GM21515 (cell line): ENCODE results near the gene PTPRK.

Experiments
- ATAC-seq: cut with Tn5 transposase; IDR thresholded peaks from one replicate; pipeline ENCODE4 v1.9.1; 2021; ENCODE audit not compliant: unreplicated experiment

Gene PTPRK

DNA sequence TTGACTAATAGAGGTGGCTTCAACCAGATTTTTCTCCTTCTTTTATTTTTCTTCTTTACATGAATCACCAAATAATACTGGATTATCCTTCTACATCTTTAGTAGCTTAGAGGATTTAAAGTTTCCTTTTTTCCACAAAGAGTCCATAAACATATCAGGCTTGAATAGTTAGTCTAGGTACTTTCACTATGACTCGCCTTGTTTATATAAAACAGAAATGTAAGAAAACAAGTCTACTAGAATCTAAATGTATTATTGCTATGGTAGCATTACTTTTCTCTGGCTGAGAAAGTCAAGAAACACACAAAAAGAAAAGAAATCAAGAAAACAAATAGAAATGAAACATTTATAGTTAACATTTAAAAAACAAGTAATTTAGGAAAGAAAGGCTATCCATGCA is 215.2 kb downstream of the PTPRK start:
- no peak for ATAC-seq

DNA sequence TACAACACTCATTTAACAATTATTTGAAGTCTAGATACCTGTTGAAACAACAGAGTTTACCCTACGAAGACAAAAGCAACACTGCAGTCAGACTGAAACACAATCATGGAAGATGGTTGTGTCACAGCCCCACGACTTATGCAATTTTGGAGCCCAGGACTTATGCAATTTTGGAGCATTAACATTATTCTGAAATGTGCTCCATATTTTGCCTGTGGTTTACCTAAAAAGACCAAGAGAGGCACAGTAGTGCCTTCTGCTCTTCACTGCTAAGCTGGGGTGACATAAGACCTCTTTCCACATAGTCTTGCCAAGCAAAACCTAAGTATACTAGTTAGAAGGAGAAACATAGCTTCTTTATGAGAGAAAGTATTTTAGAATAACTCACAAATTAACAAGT is 216.5 kb downstream of the PTPRK start:
- ATAC-seq: no peak

DNA sequence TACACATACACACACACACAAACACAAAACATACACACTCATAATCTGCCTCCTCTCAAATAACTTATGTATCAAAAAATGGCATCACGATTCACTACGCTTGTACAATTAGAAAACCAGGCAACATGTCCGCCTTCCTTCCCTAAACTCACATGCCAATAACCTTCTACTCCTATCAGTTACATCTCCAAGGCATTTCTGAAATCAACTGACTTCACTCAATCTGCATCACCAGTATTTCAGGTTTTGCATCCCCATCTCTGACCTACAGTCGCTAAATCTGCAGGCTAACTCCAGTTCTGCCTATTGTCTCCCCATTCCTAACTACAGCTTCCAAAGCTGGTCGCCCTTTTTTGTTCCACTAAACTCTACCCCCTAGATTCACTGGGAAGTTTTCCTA is 217.5 kb downstream of the PTPRK start:
- ATAC-seq: no peak

GRCh38 chr6:128295670-128296069 is 224.7 kb downstream of the PTPRK start:
- no peak for ATAC-seq

GRCh38 chr6:128290221-128290620 is 230.2 kb downstream of the PTPRK start:
- ATAC-seq: no peak

DNA sequence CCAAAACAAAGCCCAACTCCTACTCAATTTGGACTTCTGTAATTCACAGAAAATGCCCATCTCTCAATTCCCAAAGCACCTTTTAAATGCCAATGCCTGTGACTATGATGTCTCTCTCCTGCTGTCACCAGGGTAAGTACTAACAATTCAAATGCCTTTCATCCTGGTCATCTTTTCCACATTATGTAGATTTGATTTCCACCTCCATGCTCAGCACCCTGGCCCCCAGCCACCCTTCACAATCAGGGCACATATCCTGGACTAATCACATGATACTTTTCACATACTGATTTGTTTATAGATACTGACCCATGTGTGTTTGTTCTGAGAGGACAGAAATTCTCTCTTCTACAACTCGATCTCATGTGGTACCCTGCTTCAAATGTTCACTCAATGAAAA is 236.3 kb downstream of the PTPRK start:
- no peak for ATAC-seq

DNA sequence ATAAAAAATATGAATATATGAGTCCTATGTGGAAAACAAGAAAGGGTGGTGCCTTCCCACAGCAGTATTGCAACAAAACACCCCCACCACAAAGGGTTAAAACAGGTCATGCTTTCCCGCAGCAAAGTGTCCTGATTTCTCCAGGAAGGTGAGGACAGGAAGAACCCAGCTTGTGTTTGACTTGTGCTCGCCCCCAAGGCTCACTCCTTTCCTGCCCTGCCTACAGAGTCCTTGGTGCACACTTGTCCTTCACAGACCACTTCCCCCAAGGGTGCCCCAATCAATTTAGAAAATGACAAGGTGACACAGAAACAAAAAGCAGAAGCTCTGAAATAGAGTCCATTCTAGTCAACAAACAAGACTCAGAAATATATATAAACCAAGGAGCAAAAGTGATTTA is 237.4 kb downstream of the PTPRK start:
- no peak for ATAC-seq

DNA sequence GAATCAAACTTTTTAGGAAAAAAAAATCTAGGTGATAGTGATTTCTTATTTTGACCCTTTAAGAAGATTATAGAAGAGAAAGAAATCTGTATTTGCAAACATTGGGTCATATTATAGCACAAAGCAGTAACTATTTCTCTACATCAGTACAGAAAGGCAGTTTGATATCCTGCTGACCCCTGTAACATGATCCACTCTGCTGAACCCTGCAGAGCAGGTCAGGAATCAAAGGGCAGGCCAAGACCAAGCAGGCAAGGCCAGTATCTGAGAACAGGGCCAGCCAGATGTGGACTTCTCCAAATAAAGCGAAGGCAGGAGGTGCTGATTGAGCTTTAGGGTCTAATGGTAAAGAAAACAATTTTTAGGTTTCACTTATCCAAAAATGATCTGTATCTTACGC is 239.4 kb downstream of the PTPRK start:
- ATAC-seq: no peak

GRCh38 chr6:128280066-128280465 is 240.3 kb downstream of the PTPRK start:
- no peak for ATAC-seq

DNA sequence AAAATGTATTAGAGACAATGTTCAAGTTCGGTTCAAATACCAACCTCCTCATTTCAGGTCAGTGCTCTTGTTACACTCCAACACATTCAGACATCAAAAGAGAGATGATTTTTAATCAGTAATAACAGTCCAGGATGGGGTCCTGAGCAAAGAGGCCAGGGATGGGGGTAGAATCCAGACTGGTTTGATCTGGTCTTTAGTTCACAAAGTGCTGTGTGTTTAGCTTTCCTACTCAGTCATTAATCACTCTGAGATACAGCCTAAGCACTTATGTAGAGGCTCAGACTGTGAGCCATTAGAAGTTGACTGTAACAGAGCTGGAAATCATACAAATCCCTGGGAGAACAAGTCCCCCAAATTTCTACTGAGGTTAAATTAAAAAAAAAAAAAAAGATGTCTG is 241.6 kb downstream of the PTPRK start:
- ATAC-seq: no peak

GRCh38 chr6:128277379-128277778 is 243.0 kb downstream of the PTPRK start:
- no peak for ATAC-seq

DNA sequence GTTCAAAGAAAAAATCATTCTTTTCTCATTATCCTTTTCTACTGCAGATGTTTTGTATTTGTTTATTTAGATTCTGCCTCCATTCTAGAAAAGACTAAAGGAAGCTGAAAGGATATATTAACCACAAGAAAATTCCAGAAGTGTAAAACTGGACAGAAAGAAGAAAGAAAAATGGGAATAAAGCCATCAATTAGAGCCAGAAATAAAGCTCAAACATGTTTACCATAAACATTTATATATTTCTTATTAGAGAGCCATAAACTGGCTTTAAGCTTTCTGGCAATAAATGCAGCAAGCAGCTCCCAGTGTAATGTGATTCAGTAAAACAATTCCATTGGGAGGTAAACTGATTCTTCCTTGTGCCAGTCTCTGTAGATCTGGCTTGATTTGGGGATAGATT is 244.1 kb downstream of the PTPRK start:
- ATAC-seq: no peak

DNA sequence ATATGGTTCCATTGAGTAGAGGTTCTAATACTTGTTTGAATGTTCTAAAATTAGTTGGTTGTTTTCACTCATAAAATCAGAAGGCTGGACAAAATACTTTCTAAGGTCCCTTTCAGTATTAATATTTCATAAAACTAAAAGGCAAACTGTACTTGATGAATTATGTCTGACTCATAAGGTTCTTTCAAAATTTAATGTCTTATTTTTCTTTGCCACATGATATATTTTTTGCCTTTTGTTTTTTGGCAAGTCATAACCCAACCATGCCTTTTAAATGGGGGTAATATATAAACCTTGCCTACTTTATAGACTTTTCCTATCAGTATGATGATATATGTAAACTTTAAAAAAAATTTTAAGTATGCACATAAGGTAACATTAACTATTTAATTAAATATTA is 244.7 kb downstream of the PTPRK start:
- no peak for ATAC-seq

DNA sequence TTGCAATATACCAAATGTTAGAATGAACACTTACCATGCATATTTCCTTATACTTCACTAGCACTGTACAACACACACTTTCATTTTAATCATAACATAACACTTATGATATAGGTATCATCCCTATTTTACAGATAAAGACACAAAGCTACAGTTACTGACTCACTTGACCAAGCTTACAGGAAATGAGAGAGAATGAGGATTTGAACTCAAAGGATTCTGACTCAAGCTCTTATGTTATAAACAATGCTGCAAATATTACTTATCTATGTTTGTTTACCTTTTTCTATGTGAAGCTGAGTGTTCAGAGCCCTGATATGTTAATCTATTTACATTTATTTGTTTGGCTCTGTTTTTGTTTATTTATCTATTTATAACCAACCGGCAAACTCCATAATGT is 245.4 kb downstream of the PTPRK start:
- no peak for ATAC-seq

DNA sequence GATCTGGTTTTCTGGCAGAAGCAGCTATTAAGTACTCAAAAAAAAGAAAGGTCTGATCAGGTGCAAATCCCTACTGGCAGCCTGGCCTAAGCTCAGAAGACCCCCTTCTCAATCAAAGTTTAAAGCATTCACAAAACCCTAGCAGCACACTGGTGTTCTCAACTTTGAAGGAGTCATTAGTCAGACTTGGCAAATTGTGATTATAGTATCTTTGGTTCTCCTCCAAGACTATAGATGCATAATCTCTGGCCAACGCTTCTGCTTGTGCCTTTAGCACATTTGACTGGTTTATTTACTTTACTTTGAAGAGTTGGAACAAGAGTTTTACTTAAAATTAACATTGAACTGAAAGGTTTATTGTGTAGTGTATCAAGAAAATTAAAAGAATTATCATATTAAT is 248.9 kb downstream of the PTPRK start:
- ATAC-seq: no peak

DNA sequence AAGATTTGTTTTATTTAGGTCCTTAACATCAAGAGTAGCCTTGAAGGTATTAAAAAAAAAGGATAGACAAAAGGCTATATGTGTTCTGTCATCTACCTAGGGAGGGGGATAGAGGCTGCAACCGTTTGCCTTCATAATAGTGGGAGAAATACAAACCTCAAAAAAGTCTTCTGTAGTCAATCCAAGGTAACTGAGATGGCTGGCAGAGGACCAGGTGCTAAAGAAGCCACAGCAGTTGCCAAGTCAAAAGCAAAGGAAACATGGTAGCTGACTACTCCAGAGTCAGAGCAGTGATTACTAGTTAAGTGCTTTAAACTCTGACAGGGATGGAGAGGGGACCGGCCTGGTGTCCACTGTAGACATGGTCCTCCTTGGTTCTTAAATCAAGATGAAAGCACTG is 249.4 kb downstream of the PTPRK start:
- no peak for ATAC-seq

DNA sequence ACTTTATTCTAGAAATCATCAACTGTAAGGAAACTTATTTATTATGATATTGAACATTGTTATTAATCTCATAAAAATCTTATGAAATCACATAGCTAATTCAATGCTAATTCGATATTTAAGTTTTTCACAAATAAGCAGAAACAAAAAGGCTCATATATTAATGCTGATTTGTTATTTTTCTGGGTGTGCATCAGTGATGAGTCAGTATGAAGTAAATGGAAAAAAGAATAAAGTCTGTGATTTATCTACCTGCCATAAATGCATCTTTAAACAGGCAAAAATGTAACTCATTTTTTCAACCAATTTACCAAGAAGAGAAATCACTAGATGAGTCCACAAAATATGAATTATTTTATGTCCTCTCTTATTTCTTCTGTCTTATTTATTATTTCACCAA is 253.5 kb downstream of the PTPRK start:
- no peak for ATAC-seq

DNA sequence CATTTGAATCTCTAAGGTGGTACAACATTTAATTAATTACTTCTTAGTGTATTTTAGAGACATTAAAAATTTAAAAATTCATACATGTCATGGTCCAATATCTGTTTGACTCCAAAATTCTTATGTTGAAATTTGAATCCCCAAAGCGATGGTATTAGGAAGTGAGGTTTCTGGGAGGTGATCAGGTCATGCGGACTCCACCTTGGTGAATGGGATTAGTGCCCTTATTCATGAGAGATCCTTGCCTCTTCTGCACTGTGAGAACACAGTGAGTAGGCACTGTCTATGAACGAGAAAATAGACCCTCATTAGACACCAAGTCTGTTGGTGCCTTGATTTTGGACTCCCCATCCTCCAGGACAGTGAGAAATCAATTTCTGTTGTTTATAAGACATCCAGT is 254.7 kb downstream of the PTPRK start:
- ATAC-seq: no peak

- ATAC-seq: peak; percentile 55
Measured at GRCh38 chr6:128259730-128260685, 260.4 kb downstream of the PTPRK start.

DNA sequence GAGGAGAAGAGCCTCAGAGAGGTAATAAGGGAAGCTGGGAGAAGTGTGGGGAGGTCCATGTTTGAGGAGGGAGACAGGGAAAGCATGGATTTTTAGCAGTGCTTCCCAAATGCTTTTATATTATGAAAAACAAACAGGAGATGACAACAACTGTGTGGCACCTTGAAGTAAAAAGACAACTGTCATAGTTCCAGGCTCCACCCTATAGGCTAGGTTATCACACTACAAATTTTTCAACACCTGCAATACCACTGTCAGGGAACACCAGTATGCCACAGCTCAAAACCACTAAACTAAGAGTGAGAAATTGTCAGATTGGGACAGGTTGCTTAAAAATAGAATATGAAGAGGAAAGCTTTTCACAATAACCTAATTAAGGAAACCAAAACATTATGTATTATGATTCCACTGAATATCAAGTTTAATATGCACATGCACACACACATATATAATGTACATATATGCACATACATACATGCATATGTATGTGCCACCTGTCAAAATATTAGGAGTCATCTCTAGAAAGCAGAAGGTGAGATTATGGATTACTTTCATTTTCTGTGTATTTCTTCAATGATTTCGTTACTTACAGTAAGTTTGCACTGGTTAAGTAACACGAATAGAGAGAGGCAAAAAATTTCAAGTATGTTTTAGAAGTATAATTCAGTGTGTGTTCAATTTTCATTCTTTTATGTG is 261.2 kb downstream of the PTPRK start:
- peak; percentile 86 for ATAC-seq

DNA sequence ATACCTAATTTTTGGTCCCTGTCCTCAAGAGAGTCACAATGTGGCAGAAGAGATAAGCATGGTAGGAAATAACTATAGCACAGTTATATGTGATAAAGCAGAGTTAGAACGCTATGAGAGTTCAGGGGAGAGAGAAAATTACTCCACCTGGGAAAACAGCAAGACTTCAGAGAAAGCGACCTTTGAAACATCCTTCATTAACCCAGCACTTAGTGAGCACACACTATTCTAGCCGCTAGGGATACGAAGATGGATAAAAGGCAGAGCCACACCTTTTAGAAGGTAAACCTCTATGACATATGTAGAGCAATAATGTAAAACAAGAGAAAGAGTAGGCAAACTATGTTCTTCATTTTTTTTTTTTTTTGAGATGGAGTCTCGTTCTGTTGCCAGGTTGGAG is 264.3 kb downstream of the PTPRK start:
- no peak for ATAC-seq
